GM12874 (cell line): ENCODE measurements around the gene SLC35A2.

Experiments
- TF ChIP-seq, protein P1 (sequence below): IDR thresholded peaks from 2 replicates; pipeline ENCODE4 v1.5.1; 2011; ENCODE audit warnings: low read depth, mild to moderate bottlenecking, control low read depth, low read length, moderate library complexity; ENCODE audit not compliant: insufficient read depth

SLC35A2 gene

DNA sequence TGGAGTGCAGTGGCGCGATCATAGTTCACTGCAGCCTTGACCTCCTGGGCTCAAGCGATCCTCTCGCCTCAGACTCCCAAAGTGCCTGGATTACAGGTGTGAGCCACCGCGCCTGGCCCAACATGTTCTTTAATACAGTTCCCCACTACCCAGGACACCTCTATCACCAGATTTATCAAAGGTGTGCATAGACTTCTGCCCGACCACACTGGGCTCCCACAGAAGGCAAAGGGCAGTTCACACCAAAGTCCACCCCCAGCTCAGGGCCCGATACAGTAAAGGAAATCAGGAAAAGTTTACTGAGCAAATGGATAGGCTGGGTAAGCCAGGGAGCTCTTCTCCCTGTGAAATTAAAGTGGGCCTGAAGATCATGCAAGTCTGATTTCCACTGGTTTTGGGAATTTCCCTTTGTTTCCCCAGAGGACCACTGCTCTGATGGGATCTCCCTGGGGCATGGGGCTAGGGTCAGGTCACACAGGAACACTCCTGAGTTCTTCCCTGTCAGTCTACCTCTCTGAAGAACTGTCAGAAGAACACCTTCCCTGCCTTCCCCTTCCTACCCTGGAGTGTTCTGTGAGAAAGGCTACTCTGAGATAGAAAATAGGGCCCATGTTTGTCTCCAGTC, 25.1 kb upstream of the SLC35A2 start:
- TF ChIP-seq, protein P1, sequence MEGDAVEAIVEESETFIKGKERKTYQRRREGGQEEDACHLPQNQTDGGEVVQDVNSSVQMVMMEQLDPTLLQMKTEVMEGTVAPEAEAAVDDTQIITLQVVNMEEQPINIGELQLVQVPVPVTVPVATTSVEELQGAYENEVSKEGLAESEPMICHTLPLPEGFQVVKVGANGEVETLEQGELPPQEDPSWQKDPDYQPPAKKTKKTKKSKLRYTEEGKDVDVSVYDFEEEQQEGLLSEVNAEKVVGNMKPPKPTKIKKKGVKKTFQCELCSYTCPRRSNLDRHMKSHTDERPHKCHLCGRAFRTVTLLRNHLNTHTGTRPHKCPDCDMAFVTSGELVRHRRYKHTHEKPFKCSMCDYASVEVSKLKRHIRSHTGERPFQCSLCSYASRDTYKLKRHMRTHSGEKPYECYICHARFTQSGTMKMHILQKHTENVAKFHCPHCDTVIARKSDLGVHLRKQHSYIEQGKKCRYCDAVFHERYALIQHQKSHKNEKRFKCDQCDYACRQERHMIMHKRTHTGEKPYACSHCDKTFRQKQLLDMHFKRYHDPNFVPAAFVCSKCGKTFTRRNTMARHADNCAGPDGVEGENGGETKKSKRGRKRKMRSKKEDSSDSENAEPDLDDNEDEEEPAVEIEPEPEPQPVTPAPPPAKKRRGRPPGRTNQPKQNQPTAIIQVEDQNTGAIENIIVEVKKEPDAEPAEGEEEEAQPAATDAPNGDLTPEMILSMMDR = no peak

DNA sequence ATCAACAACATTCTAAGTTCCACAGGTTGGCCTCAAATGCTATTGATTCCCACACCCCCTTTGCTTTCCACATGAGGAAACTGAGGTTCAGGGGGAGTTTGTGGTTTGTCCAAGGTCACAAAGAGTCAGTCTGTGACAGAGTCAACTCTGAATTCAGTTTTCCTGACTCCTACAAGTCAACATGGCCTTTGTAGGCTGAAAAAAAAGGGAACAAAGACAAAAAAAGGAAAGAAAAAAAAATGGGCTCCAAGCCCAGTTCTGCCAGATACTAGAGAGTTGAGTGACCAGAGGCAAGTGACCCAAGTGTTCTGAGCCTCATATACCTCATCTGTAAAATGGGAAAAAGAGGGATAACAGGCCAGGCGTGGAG, 23.8 kb upstream of the SLC35A2 start:
- TF ChIP-seq, protein P1 = no peak

DNA sequence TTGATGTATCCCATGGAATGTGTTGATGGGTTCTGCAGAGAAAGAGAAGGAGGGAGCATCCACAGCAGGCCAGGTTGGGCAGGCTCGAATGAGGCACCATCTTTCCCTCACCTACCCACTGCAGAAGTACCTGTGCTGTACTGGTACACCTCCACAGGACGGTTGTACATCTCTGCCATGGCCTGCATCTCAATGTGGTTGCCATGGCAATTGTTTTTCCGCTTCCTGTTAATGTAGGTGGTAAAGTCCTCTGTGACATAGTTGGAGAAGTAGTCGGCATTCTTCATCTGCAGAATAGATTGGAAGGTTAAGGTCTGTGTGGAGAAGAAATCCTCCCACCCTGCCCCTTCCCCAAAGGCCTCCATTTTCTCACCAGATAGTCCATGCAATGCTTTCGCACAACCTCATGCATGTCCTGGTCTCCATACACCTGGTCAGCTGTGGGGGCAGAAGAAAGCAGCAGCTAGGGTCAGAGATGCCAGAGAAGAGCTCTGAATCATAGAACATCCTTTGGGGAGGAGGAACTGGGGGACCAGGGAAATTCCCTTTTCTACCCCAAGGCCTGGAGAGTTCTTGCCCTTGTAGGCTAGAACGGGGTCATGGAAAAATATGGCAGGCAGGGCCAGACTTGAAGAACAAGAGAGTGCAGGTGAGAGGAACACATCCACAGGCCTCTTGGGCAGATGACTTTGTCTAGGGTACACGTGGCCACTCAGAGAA, 23.3 kb upstream of the SLC35A2 start:
- TF ChIP-seq, protein P1 = no peak

DNA sequence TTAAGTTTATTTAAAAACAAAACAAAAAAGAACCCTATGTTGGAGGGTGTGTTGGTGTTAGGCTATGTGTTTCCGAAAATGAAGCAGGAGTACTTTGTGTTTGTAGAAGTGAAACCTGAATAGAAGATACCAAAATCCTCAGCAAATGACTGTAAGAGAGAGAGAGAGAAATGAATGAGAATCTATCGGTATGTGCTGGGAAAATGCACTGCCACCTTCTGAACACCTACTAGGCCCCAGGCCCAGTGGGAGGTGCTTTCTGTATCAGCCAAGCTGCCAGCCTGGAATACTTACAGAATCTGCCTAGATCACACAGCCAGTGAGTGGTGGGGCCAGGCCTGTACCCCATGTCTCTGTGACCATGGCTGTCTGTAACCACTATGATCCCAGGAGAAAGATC, 22.3 kb upstream of the SLC35A2 start:
- TF ChIP-seq, protein P1 = no peak

DNA sequence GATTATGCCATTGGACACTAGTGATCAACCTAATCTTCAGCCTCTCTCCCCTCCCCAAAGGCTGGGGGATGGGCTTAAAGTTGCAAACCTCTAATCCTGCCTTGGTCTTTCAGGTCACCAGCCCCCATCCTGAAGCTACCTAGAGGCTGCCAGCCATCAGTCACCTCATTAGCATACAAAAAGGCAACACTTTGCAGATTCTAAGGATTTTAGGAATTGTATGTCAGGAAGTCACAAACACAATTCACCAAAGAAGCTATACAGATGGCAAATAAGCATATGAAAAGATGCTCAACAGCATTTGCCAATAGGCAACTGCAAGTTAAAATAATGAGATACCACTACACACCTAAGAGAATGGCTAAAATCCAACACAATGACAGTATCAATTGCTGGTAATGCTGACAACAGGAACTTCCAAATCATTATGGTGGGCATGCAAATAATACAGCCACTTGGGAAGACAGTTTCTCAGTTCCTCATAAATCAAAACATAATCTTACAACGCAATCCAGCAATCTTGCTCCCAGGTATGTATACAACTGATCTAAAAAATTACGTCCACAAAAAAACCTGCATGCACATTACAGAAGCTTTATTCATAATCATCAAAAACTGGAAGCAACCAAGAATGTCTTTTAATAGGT, 16.4 kb upstream of the SLC35A2 start:
- TF ChIP-seq, protein P1 = no peak

DNA sequence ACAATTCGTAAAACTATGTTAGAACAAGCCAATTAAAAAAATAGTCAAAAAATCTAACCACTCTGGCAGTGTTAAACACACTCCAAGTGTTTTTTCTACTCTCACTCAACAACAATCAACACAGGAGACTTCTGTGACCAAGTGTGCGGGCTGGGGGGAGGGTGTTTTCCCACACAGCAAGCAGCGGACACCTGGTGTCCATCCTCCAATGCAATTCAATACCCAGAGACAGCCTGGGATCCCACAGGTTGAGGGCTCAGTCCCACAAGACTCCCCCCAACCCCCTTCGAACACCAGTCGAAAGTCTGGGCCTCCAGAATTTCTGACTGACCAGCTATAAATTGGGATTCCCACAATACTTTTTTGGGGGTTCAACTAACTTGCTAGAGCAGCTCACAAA, 15.7 kb upstream of the SLC35A2 start:
- TF ChIP-seq, protein P1 = no peak

DNA sequence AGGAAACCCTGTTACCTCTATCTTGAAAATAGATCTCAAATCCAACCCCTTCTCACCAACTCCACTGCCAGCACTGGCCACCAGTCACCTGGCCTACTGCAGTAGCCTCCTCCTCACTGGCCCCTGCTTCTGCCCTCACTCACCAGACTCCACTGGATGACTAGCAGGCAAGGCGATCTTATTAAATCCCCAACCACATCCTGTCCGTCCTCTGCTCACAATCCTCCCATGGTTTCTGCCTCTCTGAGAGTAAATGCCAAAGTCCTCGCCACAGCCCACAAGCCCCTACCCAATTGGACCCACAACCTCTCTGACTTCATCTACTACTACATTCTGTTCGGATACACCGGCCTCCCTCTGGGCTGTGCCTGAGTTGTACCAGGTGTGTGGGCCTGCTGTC, 12.8 kb upstream of the SLC35A2 start:
- TF ChIP-seq, protein P1 = no peak
